Sigmoid colon (tissue), 3 donors: ENCODE measurements around the gene TPSB2.
"Not testable (repeated sequence)": the region's sequence is repeated elsewhere in the genome, so short reads cannot be mapped to it uniquely, and the experiment has no call there.

Experiments used
- CTCF ChIP-seq, 4 experiments: fragments of 450-650 bp in 3 of 4; fragments of 200-600 bp in 1 of 4; IDR thresholded peaks; one replicate each; pipeline ENCODE4 v1.5.1; 2016 to 2019; ENCODE audit warnings: antibody characterized with exemption in 4 of 4, mild to moderate bottlenecking in 3 of 4, moderate library complexity in 2 of 4
- POLR2A ChIP-seq, 2 donors: fragments of 450-650 bp; IDR thresholded peaks; one replicate each; pipeline ENCODE4 v1.6.1; 2016; ENCODE audit warnings: antibody characterized with exemption in 2 of 2, mild to moderate bottlenecking in 2 of 2, moderate library complexity in 2 of 2

DNA sequence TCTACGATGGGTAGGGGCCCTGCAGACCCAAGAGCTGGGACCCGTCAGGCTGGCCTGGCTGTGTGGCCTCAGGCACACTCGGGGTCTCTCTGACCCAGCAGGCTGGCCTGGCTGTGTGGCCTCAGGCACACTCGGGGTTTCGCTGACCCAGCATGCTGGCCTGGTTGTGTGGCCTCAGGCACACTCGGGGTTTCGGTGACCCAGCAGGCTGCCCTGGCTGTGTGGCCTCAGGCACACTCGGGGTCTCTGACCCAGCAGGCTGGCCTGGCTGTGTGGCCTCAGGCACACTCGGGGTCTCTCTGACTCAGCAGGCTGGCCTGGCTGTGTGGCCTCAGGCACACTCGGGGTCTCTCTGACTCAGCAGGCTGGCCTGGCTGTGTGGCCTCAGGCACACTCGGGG lies 39.2 kb downstream of the TPSB2 start:
- not testable (repeated sequence) for TF ChIP-seq CTCF, POLR2A (IDR thresholded peaks at IDR 0.05)
